Gastroesophageal sphincter (tissue), 3 donors: ENCODE measurements around the gene SLC47A2.
"Not testable (repeated sequence)": the region's sequence is repeated elsewhere in the genome, so short reads cannot be mapped to it uniquely, and the experiment has no call there.

Experiments
- CTCF ChIP-seq, 4 experiments: fragments of 200-600 bp in 2 of 4; fragments of 450-650 bp in 2 of 4; sonication (generic) in 1 of 4; IDR thresholded peaks; one replicate each; pipeline ENCODE4 v1.5.1; 2017 to 2019; ENCODE audit warnings: antibody characterized with exemption in 4 of 4, mild to moderate bottlenecking in 2 of 4, moderate library complexity in 2 of 4
- EP300 ChIP-seq: sonication (generic); formaldehyde crosslinking; IDR thresholded peaks from one replicate; pipeline ENCODE4 v1.6.1; 2017; ENCODE audit warnings: antibody characterized with exemption, mild to moderate bottlenecking
- POLR2A ChIP-seq, 2 donors: fragments of 450-650 bp; IDR thresholded peaks; one replicate each; pipeline ENCODE4 v1.6.1; 2017; ENCODE audit warnings: antibody characterized with exemption in 2 of 2, mild to moderate bottlenecking in 2 of 2, moderate library complexity in 1 of 2
- POLR2AphosphoS5 ChIP-seq: sonication (generic); formaldehyde crosslinking; IDR thresholded peaks from one replicate; pipeline ENCODE4 v1.6.1; 2017; ENCODE audit warnings: antibody characterized with exemption

- not testable (repeated sequence) for TF ChIP-seq POLR2AphosphoS5; POLR2A (IDR thresholded peaks at IDR 0.05); CTCF (IDR thresholded peaks at IDR 0.05); EP300
These were observed 31.3 kb downstream of the SLC47A2 start for GRCh38 chr17:19684909-19685580.
